Activated T-cell treated with anti-CD3 and anti-CD28 coated beads, Interleukin-2, amount 50 U/mL, for 48 hours (primary cell): ENCODE results near the gene SNX17.
A peak's percentile ranks its signal among the peaks of the same experiment; 100 is the strongest.

Source experiments
- DNase-seq, 2 experiments: peaks; one replicate each; pipeline ENCODE4 v3.0.0-alpha.2; 2020

Gene SNX17

DNA sequence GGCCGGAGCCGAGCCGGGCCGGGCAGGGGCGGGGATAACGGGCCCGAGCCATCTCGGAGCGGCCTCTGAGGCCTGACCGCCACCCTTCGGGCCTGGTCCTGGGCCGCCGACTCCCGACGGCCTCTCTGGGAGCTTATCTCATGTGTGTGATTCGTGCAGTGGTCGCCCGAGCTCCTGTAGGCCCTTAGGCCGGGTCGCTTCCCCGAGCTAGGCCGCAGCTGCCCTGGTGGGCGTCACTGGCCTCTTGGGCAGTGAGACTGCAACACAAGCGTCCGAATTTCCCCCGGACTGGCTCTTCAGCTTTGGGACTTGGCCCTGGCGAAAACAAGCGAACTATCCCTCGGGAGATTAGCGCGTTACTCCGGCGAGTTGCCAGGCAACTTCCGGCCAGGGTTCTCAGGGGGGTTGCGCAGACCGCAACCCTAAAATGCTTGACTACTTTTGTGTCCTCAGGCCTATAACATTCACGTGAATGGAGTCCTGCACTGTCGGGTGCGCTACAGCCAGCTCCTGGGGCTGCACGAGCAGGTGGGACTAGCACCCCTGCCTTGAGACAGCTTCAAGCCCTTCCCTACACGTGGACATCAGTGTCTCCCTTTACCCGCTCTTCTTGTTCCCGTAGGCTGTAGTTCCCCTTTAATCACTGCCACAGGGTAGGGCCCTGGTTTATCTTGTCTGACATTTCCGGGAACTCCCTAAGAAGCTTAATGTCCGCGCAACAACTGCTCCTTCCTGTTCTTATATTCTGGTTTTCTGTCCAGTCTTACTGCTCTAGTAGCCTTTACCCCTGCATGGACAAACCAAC is 602 bp downstream of the SNX17 start:
- DNase-seq, result peak; percentile 63 to 70

DNA sequence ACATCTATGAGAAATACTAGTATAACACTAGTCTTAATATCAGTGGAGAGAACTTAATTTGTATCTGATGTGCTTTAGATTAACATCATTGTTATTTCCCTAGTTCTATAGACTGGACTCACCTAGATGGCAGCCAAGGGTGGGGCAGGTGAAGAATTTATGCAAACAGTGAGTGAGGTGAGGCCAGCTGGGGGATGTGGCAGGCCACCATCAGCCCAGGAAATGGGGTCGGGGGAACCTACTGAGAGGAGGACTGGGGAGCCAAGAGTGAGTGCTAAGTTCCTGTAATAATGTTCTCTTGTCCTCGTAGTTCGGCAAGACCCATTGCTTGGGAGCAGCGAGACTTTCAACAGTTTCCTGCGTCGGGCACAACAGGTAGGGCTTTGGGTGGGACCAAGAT is 2.5 kb downstream of the SNX17 start:
- DNase-seq, result no peak

DNA sequence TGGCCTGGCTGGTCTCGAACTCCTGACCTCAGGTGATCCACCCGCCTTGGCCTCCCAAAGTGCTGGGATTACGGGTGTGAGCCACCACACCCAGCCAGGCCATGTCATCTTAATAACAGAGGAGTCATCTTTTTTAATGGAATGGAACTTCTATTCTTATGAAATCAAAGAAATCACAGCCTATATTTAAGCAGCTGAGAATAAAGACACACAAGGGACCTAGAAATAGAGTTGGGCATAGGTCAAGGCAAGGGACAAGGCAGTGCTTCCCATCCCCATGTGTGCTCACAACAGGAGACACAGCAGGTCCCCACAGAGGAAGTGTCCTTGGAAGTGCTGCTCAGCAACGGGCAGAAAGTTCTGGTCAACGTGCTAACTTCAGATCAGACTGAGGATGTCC is 3.2 kb downstream of the SNX17 start:
- no peak for DNase-seq

DNA sequence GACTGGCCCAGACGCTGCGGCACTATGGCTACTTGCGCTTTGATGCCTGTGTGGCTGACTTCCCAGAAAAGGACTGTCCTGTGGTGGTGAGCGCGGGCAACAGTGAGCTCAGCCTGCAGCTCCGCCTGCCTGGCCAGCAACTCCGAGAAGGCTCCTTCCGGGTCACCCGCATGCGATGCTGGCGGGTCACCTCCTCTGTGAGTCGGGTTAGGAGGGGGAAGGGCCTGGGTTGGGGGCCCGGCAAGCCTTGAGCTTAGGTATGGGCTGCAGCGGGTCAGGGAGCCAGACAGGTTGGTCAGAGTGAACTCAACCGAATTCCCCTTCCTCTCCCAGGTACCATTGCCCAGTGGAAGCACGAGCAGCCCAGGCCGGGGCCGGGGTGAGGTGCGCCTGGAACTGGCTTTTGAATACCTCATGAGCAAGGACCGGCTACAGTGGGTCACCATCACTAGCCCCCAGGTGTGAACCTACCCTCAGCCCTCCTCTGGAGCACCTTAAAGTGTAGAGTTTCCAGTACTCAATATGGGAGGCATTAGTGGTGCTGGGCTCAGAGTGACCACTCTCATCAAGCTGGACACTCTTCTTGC is 5.2 kb downstream of the SNX17 start:
- no peak for DNase-seq

GRCh38 chr2:27376151-27376865 is 5.9 kb downstream of the SNX17 start:
- DNase-seq, result no peak

GRCh38 chr2:27376866-27377617 is 6.6 kb downstream of the SNX17 start:
- no peak for DNase-seq

DNA sequence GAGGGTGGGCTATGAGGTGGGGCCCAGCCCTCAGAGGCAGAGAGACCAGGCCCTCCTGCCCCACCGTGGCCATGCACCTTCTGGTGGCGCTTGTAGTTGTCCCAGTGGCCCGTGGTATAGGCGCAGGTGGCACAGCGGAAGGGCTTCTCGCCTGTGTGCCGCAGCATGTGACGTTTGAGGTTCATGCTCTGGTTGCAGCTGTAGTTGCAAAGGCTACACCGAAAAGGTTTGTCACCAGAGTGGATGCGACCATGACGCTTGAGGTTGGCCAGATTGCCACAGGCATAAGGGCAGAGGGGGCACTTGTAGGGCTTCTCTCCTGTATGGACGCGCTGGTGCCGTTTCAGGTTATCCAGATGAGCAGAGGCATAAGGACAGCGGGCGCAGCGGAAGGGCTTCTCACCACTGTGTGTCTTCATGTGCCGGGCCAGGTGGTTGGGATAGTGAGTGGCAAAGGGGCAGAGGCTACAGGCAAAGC is 7.2 kb downstream of the SNX17 start:
- no peak for DNase-seq

GRCh38 chr2:27378096-27378808 is 7.8 kb downstream of the SNX17 start:
- no peak for DNase-seq

DNA sequence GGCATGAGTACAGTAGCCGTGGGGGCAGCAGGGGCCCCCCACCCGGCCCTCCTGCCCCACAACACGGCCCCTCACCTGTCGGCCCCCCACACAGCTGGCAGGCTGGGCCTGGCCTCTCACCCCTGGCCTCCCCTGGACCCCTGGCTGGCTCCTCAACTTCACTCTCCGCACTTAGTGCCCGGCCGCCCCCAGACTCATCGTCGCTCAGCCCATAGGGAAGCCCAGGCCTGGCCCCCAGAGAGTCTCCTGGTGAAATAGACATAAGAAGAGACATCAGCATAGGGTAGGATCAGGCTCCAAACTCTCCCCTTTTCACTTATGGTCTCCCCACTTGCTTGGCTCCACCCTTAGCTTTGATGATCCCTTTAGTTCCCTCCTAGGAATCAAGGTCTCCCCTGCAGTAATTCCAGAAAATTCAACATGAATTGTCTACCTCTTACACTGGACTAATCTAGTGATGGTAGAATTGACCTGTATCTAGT is 8.4 kb downstream of the SNX17 start:
- DNase-seq, result no peak

DNA sequence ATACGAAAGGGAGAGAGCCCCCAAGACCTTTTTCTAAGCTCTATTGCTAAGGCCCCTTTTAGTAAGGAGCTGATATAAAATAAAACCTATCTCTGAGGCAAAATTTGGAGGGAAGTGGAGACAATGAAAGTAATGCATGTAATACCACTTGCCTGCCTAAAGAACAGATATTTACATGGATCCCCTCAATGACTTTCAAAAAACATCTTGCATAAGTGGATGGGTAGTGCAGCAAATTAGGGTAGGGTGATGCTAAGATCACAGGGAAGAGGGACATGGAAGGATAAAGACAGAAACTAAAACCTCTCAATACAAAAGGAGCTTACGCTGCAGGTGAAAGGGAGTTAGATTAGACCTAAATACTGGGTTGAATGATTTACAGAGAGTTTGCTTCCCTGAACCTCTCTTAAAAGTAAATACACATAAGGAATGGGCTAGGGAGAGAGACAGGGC is 9.0 kb downstream of the SNX17 start:
- DNase-seq, result no peak

GRCh38 chr2:27379836-27380625 is 9.6 kb downstream of the SNX17 start:
- peak in 1 of 2 experiments; percentile 41 for DNase-seq

- DNase-seq, result peak; percentile 92 to 94
These were observed 10.5 kb downstream of the SNX17 start, which contains the start of gene ZNF513 for GRCh38 chr2:27380626-27381545. Gene ZNF513, minus strand, starts transcription at chr2:27380734. Its CDS starts 208 bp downstream, at chr2:27380526.

DNA sequence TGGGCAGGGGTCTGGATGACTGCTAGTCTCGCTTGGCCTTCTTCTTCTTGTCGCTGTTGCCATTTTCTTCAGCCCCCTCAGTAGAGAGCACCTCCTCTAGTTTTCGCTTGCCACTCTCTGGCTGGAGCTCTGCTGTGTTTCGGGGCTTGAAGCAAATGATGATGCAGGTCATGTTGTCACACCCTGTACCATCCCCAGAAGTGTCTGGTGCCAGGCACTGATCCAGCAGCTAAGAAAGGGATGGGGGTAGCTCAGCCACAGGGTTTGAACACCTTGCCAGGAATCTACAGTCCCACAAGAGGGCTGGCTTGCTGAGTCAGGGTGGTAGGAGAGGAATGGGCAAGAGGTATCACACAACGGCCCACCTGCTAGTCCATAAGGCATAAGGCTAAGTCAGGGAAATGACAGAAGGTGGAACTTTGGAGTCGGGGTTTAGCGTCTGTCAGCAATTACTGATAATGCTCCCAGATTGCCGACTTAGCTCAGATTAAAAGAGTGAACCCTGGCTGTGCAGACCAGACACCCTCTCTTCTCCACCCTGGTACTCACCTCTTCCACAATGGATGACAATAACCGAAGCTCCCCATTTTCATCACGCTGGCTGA is 11.3 kb downstream of the SNX17 start:
- no peak for DNase-seq

DNA sequence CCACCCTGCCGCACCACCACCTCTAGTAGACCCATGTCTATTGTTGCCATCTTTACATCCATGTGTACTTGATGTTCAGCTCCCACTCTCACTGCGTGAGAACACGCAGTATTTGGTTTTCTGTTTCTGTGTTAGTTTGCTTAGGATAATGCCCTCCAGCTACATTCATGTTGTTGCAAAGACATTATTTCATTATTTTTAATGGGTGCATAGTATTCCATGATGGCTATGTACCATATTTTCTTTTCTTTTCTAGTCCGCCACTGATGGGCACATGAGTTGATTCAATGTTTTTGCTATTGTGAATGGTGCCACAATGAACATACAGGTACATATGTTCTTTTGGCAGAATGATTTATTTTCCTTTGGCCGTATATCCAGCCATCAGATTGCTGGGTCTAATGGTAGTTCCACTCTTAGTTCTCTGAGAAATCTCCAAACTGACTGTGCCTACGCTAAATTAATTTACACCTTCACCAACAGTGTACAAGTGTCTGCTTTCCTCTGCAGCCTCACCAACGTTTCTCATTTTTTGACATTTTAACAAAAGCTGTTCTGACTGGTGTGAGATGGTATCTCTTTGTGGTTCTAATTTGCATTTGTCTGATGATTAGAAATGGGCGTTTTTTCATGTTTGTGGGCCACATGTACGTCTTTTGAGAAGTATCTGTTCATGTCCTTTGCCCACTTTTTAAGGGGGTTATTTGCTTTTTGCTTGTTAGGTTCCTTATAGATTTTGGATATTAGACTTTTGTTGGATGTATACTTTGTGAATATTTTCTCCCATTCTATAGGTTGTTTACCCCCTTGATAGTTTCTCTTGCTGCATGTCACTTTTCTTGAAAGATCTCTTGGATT is 20.6 kb downstream of the SNX17 start:
- DNase-seq, result no peak

DNA sequence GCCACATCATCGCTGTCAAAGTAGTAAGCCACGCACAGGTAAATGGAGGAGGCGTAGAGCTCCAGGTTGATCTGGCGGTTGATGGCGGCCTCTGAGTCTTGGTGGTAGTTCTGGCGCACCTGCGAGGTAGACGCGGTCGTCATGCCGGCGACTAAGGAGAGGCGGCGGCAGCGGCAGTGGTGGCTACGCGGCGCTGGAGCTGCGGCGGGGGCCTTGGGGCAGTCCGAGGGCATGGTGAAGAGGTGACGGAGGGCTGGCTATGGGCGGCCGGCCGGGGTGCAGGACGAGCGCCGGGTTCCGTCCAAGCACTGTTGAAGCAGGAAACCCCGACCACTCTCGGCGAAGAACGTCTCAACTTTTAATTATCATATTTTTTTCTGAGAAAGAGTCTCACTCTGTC is 22.8 kb downstream of the SNX17 start:
- no peak for DNase-seq

GRCh38 chr2:27398962-27399361 is 28.5 kb downstream of the SNX17 start:
- DNase-seq, result no peak

DNA sequence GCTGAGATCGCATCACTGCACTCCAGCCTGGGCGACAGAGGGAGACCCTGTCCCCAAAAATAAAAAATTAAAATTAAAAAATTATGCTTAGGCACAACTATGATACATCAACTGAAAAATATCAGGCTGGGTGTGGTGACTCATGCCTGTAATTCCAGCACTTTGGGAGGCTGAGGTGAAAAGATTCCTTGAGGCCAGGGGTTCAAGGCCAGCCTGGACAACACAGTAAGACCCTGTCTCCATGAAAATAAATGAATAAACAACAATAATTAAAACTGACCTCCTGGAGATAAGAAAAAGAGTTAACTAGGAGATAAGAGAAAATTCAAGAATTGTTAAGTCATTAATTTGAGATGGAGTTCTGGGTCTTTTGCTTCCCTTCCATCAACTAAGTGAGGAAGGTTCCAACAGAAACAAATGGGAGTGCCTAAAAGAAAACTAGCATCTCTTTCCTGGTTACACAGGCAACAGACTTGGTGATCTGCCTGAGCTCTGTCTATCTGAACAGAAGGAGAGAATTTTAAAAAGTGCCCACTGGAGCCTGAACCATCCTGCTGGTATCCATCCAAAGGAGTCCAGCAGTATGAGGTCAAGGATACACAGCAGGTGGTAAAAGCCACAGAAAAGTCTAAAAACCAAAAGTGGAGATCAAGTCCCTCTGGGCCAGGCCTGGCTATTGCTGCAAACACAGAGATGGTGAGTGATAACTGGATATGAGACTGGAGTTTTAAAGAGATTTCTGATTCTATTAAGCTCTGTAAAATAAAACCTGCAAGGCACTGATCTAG is 30.1 kb downstream of the SNX17 start:
- DNase-seq, result no peak
